GM11168 (cell line): Measurements from ENCODE around the gene OLIG2.

ENCODE experiments used
- in situ Hi-C: fragments of 300-500 bp; cut with MboI; formaldehyde crosslinking; loops from one replicate; pipeline ENCODE4 v1.12.0; 2022; ENCODE audit warnings: low sequenced_read_pairs; ENCODE audit not compliant: unreplicated experiment

OLIG2 gene

DNA sequence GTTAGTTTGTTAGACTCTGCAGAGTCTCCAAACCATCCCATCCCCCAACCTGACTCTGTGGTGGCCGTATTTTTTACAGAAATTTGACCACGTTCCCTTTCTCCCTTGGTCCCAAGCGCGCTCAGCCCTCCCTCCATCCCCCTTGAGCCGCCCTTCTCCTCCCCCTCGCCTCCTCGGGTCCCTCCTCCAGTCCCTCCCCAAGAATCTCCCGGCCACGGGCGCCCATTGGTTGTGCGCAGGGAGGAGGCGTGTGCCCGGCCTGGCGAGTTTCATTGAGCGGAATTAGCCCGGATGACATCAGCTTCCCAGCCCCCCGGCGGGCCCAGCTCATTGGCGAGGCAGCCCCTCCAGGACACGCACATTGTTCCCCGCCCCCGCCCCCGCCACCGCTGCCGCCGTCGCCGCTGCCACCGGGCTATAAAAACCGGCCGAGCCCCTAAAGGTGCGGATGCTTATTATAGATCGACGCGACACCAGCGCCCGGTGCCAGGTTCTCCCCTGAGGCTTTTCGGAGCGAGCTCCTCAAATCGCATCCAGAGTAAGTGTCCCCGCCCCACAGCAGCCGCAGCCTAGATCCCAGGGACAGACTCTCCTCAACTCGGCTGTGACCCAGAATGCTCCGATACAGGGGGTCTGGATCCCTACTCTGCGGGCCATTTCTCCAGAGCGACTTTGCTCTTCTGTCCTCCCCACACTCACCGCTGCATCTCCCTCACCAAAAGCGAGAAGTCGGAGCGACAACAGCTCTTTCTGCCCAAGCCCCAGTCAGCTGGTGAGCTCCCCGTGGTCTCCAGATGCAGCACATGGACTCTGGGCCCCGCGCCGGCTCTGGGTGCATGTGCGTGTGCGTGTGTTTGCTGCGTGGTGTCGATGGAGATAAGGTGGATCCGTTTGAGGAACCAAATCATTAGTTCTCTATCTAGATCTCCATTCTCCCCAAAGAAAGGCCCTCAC is at the start of gene OLIG2:
Gene OLIG2 (plus strand): TSS at position 447 of the 954 bp plus-strand sequence. CDS start 928 bp downstream, outside the sequence.
- in situ Hi-C loops = no loop called here

DNA sequence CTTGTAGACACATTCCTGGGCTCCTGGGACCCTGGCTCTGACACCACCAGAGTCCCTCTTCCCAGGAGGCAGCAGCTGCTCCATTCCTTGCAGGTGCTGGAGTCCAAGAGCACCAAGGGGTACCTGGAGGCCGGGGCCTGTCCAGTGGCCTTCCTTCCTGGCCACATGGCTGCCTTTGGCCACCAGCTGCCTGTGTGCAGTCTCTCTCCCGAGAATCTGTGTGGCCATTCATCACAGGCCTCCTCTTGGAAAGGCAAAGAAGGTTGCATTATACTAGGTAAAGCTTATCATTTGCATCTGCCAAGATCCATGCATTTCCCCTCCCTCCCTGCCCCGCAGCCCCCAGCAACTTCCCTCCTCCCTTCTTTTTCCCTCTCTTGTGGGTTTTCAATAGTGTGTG is 48.9 kb upstream of the OLIG2 start:
- in situ Hi-C loops = no loop called here

DNA sequence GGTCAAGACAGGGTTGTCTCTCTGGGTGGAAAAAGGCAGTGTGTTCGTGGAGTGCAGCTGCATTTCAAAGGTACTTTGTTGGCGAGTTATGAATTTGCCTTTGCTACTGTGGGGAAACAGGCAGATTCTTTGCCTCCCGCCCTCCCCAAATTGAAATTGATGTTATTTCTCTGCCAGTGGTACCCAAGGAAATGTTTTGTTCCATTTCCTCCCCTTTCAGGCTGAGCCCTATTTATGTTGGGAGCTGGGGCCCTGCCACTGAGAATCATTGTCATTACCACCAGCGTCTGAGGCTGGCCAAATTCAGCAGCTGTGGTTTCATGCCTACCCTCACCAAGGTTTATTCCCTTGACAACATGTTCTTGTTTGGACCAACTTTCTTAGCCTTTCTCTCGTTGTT is 48.5 kb upstream of the OLIG2 start:
- in situ Hi-C loops = no loop called here

DNA sequence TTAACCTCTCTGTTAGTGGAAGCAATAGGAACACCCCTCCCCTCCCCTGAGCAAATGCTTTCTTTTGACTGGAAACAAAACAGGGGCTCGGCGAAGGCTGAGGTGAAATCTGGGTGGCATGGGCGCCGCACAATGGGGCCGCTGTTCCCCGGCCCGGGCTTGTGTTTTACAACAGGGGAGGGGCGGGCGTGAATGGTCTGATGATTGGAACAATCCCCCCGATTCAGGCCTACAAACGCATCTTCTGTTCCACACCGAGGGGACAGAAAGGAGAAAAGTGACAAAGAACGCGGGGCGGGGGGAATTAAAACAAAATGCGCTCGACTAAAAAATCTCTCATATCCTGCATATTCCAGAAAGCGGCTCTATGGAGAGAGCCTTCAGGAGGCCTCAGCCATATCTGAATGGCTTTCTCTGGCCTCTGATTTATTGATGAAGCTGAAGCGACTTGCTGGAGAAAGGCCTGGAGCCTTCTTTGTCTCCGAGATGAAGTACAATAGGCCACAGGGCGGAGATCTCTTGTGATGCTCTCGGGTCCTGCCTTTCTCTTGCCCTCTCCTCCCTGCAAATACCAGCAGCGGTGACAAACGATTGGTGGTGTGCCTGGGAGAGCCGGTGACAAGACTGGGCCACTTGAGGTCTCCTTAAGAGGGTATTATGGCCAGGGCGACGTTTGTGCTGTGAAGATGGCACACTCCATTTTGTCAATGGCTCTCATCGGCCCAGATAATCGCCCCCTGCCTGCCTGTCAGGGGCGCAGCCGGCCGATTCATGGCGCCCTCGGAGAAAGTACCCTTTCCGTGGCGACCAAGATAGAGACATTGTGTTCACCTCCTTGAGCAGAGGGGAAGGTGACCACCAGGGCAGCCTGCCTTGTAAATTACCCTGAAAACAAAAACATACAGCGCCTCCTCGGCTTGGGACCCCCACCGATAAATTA is 47.1 kb upstream of the OLIG2 start:
- in situ Hi-C loops = no loop called here

DNA sequence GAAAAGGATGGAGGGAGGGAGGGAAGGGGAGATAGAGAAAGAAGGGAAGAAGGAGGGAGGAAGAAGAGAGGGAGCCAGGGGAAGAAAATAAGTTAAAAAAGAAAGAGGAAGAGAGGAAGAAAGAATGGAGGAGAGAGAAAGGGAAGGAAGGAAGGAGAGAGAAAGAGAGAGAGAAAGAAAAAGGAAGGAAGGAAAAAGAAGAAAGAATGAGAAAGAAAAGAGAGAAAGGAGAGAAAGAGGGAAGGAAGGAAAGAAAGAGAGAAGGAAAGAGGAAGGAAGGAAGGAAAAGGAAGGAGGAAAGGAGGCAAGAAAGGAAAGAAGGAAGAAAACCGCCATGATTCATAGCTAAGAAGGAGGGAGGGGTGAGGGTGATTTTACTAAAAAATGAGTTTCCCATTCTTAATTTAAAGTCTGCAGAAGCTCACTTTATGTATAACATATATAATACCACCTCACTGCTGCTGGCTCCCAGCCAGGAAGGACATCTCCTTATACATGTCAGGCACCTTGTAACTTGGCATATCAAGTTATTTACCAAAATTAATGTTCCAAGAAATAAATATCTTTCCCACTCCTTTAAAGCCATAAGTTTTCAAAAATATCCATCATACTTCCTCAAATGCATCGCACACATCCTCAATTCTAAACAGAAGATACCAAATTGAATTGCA is 46.0 kb upstream of the OLIG2 start:
- in situ Hi-C loops = no loop called here

DNA sequence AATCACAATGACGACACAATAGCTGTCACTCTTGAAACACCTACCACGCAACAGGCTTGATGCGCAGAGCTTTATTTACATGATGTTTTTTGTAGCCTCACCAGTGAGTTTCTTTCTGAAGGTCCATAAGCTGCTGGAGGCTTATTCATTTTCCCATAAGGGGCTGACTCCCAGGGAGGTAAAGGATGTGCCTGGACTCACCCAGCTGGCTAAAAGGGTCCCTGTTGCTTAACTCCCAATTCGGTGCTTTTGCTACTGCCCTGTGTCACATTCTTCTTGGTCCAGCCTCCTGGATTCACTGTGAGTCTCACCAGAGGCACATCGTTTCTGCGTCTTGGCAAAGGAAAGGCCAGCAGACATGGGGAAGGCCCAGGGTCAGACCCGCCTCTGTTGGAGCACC is 44.6 kb upstream of the OLIG2 start:
- in situ Hi-C loops = no loop called here

DNA sequence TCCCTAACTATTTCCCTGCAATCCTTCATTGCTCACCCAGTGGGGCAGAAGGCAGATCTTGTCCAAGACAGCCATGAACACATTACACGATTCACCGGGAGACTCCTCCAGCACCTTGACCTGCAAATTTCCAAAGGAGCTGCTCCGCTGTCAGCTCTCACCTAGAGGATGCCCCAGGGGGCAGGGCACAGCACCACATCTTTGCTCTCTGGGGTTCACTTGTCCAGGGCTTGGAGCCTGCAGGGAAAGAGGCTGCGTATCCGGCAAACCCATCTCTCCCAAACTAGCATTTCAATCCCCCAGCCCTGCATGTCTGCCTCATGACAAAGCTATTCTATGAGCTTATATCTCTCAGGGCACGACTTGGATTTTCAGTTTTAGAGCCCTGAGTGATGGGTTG is 35.1 kb upstream of the OLIG2 start:
- in situ Hi-C loops = no loop called here

DNA sequence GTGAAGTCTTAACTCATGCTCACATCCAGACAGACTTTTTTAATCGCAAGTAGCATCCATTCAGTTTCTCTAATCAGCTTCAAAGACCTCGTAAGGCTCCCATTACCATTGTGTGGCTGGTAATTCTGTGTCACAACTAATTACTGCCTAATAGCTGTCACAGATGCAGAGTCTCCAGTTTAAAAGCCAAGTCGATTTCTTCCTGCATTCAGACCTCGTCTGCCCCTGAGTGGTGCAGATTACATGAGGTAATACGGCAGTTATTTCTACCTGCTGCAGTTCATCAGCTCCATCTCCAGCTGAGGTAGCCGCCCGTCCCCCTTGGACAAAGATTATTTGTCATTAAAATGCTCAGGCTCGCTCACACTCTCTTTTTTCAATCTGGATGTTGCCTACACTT is 34.4 kb upstream of the OLIG2 start:
- in situ Hi-C loops = no loop called here

DNA sequence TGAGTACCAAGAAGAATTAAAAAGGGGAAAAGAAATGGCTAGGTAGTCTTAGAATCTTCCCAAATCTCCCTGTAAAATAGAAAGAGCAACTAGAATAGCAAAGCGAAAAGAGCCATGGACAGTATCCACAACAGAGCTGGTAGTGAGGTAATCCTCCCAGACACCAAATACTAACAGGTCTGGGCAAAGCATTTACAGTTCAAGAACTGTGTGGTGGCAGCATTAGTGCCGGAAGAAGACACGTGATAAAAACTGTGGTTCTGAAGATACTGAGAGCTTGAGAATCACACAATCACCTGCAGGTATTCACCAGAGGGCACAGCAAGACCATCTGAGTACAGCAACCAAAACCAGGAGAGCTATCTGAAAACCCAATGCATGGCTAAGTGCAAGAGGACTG is 31.8 kb upstream of the OLIG2 start:
- in situ Hi-C loops = no loop called here

DNA sequence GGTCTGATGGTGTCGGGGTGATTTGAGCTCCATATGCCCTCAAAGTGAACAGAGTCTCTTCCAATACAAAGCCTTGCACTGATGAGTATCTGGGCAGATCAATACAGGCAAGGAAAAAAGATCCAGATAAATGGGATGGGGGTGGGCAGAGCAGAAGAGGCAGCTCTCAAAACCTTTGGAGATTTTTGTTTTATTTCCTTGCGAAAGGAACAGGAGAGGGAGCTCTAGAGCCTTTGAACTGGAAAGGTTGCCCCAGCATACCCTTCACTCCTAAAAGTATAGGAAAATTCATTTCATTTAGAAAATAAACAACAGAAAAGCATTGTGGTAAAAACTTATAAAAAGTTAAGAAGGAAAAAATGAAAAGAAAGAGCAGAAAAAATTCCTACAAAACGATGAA is 31.4 kb upstream of the OLIG2 start:
- in situ Hi-C loops = no loop called here

DNA sequence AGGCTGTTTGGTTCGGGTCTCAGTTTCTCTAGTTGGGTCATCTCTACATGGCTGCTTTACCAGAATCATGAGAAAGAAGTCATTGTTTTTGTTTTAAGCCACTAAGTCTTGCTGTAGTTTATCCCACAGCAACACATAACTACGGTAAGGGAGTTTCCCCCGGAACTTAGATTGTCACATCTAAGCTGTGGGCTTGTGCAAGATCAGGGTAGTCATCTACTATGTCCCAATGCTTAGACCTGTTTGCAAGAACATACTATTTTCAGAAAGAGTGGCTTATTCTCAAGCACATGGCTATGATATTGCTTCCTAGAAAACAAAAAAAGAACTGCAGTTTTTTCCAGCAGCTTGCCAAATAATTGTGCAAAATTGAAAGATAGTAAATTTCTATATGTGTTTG is 18.0 kb upstream of the OLIG2 start:
- in situ Hi-C loops = no loop called here

DNA sequence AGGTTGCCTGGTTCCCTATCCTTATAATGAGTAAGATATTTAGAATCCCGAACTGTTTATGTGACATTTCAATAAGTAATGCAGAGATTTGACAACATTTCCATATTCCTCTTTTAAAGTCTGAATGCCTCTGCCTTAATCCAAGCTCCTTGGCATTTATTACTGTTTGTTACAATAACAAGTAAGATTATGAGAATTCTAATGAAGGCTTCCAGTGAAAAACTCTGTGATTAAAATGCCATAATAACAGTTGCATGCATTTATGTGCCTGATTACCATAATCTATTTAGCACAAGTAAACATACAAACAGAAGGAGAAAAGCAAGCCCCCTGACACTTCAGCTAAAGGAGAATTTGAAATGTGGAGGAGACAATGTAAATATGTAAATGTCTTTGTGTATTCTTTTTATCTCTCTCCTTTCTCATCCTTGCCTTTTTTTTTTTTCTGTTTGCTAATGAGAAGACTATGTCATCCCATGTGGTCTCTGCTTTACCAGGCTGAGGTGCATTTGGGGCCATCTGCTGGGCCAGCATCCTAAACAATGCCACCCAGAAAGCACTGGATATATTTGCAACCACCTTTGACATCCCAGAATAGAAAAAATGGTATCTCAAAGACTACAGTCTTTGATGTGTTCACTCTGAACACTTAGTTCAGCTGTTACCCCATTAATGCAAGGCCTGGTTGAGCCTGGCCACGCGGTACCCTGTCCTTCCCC is 17.2 kb upstream of the OLIG2 start:
- in situ Hi-C loops = no loop called here

DNA sequence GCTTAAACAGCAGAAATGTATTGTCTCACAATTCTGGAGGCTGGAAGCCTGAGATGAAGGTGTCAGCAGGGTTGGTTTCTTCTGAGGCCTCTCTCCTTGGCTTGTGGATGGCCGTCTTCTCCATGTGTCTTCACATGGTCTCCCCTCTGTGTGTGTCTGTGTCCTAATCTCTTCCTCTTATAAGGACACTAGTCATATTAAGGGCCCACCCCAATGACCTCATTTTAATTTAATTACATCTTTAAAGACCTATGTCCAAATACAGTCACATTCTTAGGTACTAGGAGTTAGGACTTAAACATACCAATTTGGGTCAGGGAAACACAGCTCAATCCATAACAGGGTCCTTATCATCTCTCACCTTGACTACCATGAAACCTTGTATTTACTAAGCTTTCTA is 14.8 kb upstream of the OLIG2 start:
- in situ Hi-C loops = no loop called here

DNA sequence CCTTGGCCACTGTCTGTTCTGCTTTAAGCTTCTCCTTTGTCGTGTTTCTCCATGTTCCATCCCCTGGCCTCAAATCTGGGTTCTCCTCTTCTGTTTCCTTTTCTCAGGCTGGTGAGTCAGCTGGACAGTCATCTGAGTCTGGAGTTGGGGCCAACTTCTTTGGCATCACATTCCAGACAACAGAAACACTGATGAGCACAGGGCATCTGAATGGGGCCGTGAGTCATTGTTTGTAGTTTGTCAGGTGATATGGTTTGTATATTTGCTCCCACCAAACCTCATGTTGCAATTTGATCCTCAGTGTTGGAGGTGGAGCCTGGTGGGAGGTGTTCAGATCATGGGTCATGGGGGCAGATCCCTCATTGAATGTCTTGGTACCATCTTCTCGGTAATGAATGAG is 14.3 kb upstream of the OLIG2 start:
- in situ Hi-C loops = no loop called here

DNA sequence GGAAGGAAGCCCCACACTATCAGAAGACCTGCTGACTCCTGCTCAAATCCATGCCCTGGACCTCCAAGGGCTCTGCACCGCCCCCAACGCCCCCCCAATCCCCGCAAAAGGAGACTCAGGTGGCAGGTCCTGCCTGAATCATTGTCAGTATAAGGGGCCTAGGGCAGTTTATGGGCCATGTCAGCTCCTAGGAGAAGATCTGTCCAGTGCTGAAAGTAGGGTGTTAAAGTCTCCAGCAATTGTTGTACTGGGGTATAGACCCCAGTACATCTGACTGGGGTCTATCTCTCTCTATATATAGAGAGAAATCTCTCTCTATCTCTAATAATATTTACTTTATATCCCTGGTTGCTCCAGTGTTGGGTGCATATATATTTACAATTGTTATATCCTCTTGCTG is 12.1 kb upstream of the OLIG2 start:
- in situ Hi-C loops = no loop called here

DNA sequence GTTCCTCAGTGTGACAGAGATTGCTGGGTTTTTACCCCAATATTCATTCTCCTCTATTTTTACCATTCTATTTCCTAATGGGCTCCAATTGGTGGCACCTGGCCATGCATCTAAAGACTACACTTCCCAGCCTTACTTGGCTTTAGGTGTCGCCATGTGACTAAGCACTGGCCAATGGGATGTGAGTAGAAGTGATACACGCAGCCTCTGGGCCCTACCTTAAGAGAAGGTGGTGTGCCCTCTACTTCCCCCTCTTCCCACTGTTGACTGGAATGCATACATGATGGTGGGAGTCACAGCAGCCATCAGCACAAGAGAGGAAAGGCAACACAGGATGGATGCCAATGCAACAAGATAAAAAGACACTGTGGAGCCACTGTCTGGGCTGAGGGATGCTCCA is 11.4 kb upstream of the OLIG2 start:
- in situ Hi-C loops = no loop called here

DNA sequence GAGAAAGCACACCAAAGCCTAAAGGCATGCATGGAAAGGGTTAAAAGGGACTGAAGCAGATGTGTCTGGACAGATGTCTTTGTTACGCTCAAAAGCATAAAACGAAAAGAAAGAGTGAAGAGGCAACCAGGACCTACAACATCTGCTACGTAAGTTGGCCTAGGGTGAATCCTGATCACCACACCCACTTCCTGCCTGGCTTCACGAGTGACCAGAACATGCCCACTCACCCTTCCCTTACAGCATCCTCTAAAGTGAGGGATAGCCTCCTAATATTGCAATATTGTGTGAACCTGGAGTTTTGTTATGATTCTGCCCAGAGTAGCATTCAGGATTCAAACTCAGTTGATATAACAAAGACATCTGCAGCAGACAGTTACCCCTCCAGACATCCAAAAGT is 10.6 kb upstream of the OLIG2 start:
- in situ Hi-C loops = no loop called here

DNA sequence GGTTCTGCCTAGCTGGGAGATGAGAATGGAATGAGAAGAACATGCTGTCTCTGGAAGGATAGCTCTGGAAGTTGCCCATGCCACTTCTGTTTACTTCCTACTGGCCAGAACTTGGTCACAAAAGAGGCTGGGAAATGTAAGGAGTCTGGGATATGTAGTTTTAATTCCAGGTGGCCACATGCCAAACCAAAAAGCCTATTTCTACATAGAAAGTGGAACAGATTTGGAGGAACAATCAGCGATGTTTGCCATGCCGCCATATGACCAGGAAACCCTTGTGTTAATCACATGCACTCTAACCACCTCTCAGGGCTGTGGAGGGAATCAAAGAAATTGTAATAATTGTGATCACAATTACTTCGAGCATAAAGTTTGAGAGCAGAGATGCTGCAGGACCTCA is 10.0 kb upstream of the OLIG2 start:
- in situ Hi-C loops = no loop called here

DNA sequence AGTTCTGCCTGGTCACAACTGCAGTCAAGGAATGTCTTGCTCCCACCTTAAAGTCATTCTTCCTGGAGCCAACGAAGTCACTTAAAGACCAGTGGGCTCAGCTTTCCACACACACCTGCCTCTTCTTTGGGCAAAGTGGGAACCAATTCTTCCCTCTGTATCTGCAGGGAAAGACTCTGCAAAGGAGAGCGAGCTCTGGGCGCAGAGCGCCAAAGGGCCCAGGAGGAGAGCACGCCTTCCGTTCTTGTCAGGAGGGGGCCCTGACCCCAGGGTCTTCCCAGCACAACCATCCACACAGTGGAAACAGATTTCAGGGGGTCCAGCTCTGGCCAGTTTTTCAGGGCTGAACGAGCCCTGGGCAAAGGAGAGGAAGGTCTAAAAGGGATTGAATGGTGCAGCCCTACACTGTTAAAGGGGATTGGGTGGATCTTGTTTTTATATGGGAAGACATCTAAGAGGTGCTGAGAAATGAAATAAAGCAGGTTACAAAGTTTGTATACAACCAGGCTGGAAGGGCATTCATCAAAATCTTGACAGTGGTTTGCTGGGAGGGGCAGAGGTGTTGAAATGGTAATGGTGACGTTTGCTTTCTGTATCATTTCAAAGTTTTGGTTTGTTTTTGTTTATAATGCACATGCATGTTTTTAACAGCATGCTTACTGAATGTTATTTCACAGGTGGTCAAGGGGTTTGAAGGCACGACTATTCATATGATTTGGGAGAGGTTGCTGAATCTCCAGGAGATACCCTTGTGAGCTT is 6.8 kb upstream of the OLIG2 start:
- in situ Hi-C loops = no loop called here
